GM18861 (cell line): ENCODE data around the gene MOSMO.
"Not testable (repeated sequence)": the region's sequence is repeated elsewhere in the genome, so short reads cannot be mapped to it uniquely, and the experiment has no call there.

Experiments used
- ATAC-seq: cut with Tn5 transposase; IDR thresholded peaks from one replicate; pipeline ENCODE4 v1.9.1; 2021; ENCODE audit not compliant: unreplicated experiment

The MOSMO gene

GRCh38 chr16:22002047-22002446 lies 5.9 kb upstream of the MOSMO start:
- ATAC-seq = not testable (repeated sequence)

- no peak for ATAC-seq
Measured at GRCh38 chr16:22003195-22003594, 4.7 kb upstream of the MOSMO start.

GRCh38 chr16:22004341-22004740 lies 3.6 kb upstream of the MOSMO start:
- ATAC-seq = no peak

DNA sequence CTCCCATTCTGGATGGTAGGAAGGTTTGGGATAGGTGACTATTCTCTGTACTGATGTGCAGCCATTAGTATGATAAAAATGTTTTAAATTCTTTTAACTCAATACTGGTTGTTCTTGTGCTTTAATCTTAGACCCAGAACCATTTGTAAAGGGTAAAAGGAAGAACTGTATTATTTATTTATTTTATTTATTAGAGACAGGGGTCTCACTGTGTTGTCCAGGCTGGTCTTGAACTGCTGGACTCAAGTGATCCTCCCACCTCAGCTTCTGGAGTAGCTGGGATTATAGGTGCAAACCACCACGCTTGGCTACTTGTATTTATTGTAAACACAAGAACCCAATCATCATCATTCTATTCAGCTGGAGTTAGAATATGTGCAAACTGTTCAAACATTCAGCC lies 2.2 kb upstream of the MOSMO start:
- no peak for ATAC-seq

- no peak for ATAC-seq
Measured at GRCh38 chr16:22006636-22007035, 1.3 kb upstream of the MOSMO start.

- ATAC-seq = no peak
Measured at GRCh38 chr16:22007159-22007508, 777 bp upstream of the MOSMO start.

GRCh38 chr16:22008215-22009059 lies 526 bp downstream of the MOSMO start:
- ATAC-seq = no peak

- no peak for ATAC-seq
Measured at GRCh38 chr16:22010902-22011301, 3.0 kb downstream of the MOSMO start.

- ATAC-seq = no peak
Measured at GRCh38 chr16:22012241-22012640, 4.3 kb downstream of the MOSMO start.

DNA sequence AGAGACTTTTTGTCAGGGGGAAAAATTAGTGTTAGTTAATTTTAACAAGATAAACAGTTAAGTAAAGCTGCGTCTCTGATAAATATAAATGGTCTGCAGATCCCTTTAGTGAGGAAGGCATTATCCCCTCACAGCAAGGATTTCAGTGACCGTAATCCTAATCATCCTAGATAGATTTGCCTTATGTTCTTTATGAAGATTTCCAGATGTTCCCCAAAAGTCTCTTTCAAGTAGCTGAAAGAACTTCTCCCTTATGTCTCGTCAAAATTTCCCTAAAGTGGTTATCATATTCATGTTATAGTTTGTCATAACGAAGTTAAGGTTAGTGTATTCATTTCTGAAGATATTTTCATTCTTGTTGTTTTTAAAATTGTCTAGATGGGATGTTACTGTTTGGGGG lies 5.6 kb downstream of the MOSMO start:
- ATAC-seq = no peak

DNA sequence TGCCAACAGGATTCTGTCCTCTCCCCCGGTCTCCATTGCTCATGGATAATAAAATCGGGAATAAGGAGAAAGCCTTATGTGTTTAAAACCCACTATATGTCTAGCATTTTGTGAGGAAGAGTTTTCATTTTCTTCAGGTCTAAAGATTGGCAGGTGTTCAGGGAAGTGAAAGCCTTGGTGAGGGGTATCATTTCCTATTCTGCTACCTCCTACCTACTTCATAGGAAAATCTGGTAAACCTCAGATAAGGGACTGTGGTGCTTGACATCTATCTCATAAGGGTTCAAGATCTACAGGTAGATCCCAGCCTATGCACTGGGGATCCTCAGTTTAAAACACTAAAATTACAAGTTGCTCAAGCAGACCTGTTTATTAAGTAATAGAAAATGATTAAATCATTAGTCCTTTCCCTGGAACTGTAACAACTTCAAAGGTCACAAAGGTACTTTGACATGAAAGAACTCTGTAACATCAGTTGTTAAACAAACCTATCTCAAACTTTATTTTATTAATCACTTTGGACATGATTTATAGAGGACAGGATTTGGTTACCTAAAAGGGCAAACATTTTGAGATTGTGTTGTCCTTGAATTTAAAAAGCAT lies 6.5 kb downstream of the MOSMO start:
- ATAC-seq = no peak

GRCh38 chr16:22016927-22017326 lies 9.0 kb downstream of the MOSMO start:
- no peak for ATAC-seq

DNA sequence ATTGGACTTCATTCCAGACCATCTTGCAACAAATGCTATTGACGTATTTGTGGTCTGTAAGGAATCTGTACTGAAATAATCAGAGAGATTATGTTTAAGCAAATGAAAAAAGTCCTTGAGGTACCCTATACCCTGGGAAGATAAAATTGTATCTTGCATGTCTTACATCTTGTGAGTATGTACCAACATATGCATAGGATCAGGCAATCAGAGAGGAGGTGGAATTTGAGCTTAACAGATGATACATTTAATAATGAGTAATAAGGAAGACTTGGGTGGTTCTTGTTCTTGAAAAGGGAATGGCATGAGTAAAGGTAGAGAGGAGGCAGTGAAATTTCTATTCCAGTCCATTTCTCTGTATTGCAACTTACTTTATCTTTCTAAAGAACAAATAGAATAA lies 10.6 kb downstream of the MOSMO start:
- no peak for ATAC-seq

DNA sequence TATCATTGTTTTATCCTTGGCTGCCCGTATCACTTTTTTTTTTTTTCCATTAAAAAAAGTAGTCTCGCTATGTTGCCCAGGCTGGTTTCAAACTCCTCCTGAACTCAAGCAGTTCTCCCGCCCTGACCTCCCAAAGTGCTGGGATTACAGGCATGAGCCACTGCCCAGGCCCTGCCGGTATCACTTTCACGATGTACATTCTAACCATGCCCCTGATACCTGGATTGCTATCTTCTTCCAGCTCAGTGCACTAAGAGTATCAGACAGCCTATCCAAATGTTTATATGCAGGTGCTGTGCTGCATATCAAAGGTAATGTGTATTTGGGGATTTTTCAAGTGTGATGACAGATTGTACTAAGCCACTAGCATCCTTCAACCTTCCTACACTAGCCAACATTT lies 14.2 kb downstream of the MOSMO start:
- no peak for ATAC-seq

- no peak for ATAC-seq
Measured at GRCh38 chr16:22023505-22023904, 15.6 kb downstream of the MOSMO start.

DNA sequence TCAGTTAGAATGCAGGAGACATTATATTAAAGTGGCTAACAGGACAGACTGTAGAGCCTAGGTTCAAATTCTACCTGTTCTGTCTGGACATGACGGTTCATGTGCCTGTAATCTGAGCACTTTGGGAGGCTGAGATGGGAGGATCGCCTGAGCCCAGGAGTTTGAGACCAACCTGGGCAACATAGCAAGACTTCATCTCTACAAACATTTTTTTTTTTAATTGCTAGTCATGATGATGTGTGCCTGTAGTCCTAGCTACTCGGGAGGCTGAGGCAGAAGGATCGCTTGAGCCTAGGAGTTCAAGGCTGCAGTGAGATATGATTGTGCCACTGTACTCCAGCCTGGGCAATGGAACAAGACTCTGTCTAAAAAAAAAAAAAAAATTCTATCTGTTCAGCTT lies 16.9 kb downstream of the MOSMO start:
- ATAC-seq = not testable (repeated sequence)

- no peak for ATAC-seq
Measured at GRCh38 chr16:22027633-22028032, 19.7 kb downstream of the MOSMO start.

GRCh38 chr16:22029632-22030031 lies 21.7 kb downstream of the MOSMO start:
- ATAC-seq = no peak

DNA sequence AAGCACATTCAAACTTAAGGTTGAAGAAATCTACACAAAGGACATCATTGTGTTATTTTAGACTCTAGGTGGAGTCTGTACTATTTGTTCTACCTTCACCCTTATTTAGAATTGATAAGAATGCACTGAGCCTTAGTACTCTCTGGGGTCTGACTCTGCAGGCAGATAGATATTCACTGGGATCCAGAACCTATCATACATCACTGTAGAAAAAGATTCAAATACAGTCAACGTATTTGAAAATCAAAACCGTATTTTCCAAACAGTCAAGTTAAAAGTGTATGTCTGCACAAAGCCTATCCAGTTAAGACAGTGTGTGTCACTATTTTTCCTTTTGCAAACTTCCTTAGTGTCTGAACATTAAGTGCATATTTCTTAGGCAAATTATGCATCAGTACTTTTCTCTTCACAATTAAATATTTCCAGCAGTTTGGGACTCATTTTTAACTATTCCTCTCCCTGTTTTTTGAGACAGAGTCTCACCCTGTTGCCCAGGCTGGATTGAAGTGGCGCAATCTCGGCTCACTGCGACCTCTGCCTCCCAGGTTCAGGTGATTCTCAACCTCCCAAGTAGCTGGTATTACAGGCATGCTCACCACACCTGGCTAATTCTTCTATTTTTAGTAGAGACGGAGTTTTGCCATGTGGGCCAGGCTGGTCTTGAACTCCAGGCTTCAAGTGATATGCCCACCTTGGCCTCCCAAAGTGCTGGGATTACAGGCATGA lies 22.3 kb downstream of the MOSMO start:
- ATAC-seq = no peak

GRCh38 chr16:22031483-22032083 lies 23.7 kb downstream of the MOSMO start:
- ATAC-seq = no peak

DNA sequence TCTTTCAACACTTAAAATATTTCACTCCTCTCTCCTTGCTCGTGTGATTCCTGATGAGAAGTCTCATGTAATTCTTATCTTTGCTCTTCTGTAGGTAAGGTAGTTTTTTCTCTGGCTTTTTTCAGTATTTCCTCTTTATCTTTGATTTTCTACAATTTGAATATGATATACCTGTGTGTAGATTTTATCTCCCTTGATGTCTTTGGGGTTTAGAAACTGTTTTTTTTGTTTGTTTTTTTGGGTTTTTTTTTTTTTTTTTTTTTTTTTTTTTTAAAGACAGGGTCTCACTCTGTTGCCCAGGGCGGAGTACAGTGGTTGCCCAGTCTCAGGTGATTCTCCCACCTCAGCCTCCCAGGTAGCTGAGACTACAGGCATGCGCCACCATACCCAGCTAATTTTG lies 26.6 kb downstream of the MOSMO start:
- no peak for ATAC-seq

- ATAC-seq = no peak
Measured at GRCh38 chr16:22035153-22035552, 27.2 kb downstream of the MOSMO start.
